Activated naive CD4-positive, alpha-beta T cell treated with anti-CD3 and anti-CD28 coated beads, Interleukin-2, amount 50 U/mL, for 72 hours (primary cell): ENCODE measurements around the gene HEMK1. TPM values are rescaled to one million over a fixed set of nuclear protein-coding genes. Genes with fewer than 3 reads are reported as not detected.

ENCODE experiments used
- ATAC-seq, 2 donors: fragments of 150-1000 bp; cut with Tn5 transposase; 2 replicates each; pipeline ENCODE4 v1.10.0; 2021; ENCODE audit warnings: mild to moderate bottlenecking in 2 of 2, moderate library complexity in 2 of 2
- DNase-seq, 2 donors: peaks; one replicate each; pipeline ENCODE4 v3.0.0; 2021 to 2022; ENCODE audit warnings: low spot score in 2 of 2
- H3K27ac Mint-ChIP-seq, 2 donors: one replicate each; pipeline ENCODE4 v1.8.0; 2022; ENCODE audit warnings: mild to moderate bottlenecking in 2 of 2, mixed read lengths in 2 of 2
- H3K36me3 Mint-ChIP-seq, 2 donors: one replicate each; pipeline ENCODE4 v1.8.0; 2022; ENCODE audit warnings: mixed read lengths in 2 of 2
- H3K9me3 Mint-ChIP-seq, 2 donors: one replicate each; pipeline ENCODE4 v1.8.0; 2022; ENCODE audit warnings: mixed read lengths in 2 of 2
- total RNA-seq, 2 donors: library from RNA; stranded (reverse); gene quantifications; one replicate each; pipeline ENCODE4 v1.2.3, GENCODE V29; 2022

The HEMK1 gene
- total RNA-seq, 2 donors from 2014 or later: 69.7 to 74.6 TPM

DNA sequence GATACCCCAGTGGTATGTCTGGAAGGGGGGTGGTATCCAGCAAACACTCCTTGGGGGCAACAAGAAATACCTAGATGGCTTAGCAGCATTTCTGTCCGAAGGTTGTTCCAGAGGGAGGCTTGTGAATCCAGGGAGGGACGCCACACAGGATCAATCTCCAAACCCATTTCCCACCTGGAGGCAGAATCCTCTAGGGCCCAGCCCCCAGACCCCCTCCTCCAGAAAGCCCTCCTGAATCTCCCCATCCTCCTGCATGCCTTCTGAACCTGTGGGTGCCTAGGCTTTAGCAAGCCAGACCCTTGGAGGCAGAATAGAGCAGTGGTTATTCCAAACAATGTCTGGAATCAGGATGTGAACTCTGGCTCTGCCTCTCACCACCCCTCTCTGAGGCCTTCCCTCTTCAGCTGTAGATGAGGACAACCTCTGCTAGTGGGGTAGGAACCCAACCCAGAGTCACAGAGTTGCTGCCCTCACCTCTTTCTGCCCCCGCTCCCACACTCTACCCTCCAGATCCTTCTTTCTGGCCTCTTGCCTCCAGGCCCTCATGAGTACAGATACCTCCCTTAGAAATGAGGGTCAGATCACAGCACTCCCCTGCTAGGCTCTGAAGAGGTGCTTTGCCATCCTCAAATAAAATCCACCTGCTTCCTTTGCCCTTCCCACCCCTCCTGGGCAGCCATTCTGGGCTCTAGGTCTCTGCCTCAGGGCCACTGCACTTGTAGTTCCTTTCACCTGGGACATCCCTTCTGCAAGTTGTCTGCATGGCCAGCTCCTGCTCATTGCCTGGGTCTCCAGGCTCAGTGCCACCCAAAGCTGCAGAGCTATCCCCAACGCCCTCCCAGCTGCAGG lies 34.2 kb downstream of the HEMK1 start:
- no peak for DNase-seq
- Mint-ChIP-seq H3K9me3 (no peaks in the 10 kb centered on the region), H3K36me3 (peaks cover 59 to 76% of the 10 kb centered on the region in 2 donors), H3K27ac (peak overlapping the region; percentile 98 to 99)
- no peak for ATAC-seq

DNA sequence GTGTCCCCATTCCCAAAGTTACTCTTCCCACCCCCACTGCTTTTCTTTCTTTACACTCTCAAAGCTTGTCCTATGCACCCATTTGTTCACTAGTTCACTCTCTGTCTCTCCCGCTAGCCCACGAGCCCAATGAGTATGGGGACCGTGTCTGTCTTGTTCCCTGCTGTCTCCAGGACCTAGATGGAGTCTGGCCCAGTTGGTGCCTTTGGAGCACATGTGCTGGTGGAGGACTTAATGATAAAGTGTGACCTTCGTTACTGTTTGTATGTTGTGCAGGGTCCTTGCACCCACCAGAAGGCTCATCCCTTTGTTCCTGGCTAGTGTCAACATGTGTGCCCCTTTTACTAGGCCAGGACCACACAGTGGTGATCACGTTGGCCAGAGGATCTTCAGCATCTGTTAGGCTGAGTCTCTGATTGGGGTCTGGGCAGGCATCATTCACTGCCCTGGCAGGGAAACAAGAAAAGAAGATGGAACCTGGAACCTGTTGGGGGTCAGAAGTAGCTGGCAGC lies 34.8 kb downstream of the HEMK1 start:
- Mint-ChIP-seq H3K9me3 (no peaks in the 10 kb centered on the region), H3K36me3 (peaks cover 63 to 76% of the 10 kb centered on the region in 2 donors), H3K27ac (peak overlapping the region; percentile 98 to 99)
- DNase-seq (no peak), ATAC-seq (no peak)

DNA sequence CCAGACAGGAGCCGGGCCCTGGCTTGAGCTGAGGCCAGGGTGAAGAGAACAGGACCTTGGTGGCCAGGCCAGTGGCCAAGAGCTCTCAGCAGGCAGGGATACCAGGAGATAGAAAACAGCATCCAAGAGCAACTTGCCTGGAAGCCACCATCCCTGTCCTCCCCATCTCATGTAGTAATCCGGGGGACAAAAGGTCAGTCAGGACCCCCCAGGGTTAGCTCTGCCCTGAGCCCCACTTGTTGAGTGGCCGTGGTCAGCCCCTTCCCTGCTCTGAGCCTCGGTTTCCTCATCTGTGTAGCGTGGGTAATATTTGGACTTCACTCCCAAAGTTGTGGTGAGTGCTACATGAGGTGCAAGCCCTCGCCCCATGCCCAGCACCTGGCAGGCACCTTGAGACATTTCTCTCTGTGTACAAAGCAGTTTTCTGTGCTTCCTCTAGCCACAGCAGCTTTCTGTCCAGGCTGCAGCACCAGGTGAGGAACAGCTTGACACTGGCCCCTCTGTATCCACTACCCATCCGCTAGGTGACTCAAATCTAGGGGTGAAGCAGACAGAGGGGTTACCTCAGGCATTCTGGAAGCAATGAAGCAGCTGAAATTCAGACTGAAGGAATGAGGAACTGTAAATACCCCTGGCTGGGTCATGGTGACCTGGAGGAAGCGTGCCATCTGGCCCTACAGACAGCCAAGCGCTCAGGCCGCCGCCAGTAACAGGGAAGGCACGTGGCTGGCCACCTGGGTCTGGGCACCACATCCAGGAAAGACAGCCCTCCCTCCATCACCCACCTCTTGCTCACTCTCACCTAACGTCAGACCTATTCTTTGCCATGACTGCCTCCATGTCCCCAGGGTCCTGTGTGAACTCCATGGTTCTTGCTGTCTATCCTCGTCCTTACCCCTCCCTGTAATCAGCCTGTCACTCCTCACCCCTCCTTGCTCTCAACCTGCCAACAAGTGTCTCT lies 35.6 kb downstream of the HEMK1 start:
- peaks cover 68 to 76% of the 10 kb centered on the region in 2 donors for H3K36me3 Mint-ChIP-seq
- peak overlapping the region; percentile 98 to 99 for H3K27ac Mint-ChIP-seq
- no peak for ATAC-seq
- H3K9me3 Mint-ChIP-seq: no peaks in the 10 kb centered on the region
- no peak for DNase-seq

DNA sequence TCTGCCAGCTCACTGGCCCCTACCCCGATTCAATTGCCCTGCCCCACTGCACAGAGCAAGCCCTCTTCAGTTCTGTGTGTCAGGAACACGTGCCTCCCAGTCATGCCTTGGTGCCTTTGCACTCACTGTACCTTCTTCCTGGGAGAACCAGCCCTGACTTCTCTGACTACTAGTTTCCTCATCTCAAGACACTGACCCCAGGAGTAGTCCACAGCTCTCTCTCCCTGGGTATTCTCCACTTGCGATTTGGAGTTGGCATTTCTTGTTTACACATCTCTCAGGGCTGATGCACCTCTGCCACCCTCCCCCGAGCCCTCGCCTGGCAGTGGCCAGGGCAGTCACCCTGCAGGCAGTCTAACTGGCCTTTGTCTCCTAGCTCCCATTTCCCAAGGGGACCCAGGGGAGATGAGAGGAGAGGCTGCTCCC lies 36.6 kb downstream of the HEMK1 start:
- ATAC-seq (no peak), DNase-seq (no peak)
- Mint-ChIP-seq H3K27ac (peak overlapping the region; percentile 98 to 99), H3K9me3 (no peaks in the 10 kb centered on the region), H3K36me3 (peaks cover 74 to 82% of the 10 kb centered on the region in 2 donors)

DNA sequence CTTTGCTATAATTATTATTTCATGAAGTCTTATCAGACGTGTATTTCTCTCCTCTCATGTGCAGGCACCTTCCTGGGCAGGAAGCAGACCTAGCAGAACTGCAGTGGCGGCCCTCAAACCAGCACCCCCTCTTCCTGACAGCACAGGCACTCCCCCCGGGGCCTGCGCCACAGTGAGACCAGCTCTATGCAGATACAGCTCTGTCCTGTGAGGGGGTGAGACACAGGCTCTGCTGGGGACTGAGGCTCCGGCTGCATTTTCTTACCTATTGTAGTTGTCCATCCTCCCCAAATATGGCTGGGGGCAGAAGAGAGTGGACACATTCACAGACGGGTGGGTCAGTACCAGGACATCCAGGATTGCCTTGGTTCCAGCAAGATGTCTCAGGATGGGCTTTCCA lies 37.3 kb downstream of the HEMK1 start:
- no peak for ATAC-seq
- H3K9me3 Mint-ChIP-seq: no peaks in the 10 kb centered on the region
- DNase-seq: peak in 1 of 2 donors; percentile 53
- H3K27ac Mint-ChIP-seq: peak overlapping the region; percentile 98 to 99
- peaks cover 80 to 85% of the 10 kb centered on the region in 2 donors for H3K36me3 Mint-ChIP-seq

DNA sequence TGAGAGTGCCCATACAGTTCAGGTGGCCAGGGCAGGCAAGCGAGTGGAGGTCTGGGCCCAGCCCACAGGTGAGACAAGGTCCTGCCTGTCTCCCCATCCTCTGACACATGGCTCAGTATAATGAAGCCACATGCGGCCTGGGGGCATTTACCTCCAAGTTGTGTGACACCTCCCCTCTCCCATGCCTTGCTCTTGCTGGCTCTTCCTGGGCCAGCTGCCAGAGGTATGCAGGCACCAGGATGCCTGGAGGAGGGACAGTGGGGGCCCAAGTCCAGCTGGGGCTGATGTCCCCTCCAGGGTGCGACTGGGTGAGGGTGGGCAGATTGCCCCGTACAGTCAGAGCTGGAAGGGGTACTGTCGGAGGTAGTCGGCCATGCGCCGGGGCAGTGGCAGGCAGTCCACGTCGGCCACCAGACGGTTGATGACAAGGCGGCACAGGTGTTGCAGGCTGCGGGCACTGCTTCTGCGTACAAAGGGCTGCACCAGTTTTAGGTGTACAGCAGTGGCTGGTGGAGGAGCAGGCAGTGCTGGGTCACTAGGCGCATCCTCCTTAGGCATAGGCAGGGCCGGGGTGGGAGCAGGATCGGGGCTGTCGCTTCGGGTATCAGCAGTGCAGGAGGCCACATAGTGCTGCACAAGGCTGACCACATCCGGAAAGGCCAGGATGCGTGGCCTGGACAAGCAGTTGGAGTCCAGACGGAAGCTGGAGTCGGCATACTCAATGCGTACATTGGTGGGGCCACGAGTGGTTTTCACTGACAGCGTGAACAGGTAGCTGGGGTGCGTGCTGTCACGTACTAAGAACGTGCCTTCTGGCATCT lies 38.2 kb downstream of the HEMK1 start:
- peaks cover 89 to 92% of the 10 kb centered on the region in 2 donors for H3K36me3 Mint-ChIP-seq
- DNase-seq: peak in 1 of 2 donors; percentile 71

DNA sequence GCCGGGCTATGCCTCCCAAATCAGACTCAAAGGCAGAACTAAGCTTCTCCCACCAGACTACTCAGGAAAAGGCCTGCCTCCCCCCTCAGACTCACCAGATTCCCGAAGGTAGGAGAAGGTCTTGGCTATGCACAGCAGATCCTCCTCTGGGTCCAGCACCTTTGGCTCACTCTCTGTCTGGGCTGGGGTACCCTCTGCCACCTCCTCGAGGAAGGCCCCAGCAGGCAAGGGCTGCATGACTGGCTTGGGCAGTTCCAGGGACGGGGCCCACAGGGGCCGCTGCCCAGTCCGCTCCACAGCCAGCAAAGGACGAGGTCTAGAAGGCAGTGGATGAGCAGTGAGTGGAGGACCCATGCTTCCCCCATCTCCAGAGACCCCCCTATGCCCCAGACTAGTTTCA lies 39.0 kb downstream of the HEMK1 start:
- Mint-ChIP-seq H3K36me3 (peaks cover 90 to 93% of the 10 kb centered on the region in 2 donors), H3K9me3 (no peaks in the 10 kb centered on the region), H3K27ac (peak overlapping the region; percentile 98 to 99)
- no peak for ATAC-seq
- DNase-seq: no peak

More for the DNA sequence above, 38.2 kb downstream of the HEMK1 start:
- Mint-ChIP-seq H3K27ac (peak overlapping the region; percentile 98 to 99), H3K9me3 (no peaks in the 10 kb centered on the region)
- no peak for ATAC-seq

DNA sequence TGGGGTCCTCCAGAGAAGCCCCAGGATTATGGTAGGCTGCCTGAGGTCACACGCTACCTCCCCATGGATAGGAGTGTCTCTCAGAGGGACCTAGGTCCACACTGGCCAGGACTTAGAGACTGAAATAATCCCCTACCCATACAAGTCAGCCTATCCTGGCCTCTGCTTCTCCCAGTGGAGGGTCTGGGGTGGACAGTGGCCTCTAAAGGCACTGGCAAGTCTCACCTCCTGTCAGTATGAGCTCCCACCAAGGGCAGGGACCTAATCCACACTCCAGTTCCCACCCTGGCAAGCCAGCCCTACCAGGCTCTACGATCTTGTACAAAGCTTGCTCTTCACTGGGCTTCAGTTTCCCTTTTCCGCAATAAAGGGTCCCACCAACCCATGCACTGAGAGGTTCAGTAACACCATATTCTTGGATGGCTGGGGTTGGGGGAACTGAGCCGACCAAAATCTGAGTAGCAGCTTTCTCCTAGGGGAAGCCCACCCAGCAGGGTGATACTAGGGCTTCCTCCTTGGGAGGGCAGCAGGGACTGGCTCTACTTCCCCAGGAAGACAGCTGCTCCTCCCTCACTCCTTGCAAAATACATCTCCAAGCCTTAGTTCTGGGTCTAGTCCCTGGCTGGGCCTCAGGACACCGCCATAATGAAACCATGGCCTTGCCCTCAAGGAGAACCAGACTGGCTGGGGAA lies 39.9 kb downstream of the HEMK1 start:
- ATAC-seq: no peak

DNA sequence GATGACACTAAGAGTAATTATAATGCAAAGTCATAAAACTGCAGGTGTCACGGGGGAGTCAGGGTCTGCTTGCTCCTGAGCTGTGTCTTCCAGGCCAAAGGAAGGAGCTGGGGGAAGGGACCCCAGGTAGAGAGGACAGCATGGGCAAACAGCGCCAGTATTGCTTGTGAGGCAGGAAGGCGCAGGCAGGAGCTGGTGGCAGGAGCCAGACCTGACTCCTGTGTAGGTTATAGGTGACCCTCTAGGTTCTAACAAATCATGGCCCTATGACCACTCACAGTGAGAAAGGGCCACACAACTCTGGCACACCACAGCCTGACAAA lies 40.4 kb downstream of the HEMK1 start:
- no peaks in the 10 kb centered on the region for H3K9me3 Mint-ChIP-seq
- DNase-seq (no peak), ATAC-seq (no peak)
- peaks cover 85 to 91% of the 10 kb centered on the region in 2 donors for H3K36me3 Mint-ChIP-seq
- H3K27ac Mint-ChIP-seq: peak overlapping the region; percentile 98 to 99

More for the DNA sequence above, 39.9 kb downstream of the HEMK1 start:
- Mint-ChIP-seq H3K27ac (peak overlapping the region; percentile 98 to 99), H3K36me3 (peaks cover 90 to 95% of the 10 kb centered on the region in 2 donors), H3K9me3 (no peaks in the 10 kb centered on the region)
- DNase-seq: no peak

DNA sequence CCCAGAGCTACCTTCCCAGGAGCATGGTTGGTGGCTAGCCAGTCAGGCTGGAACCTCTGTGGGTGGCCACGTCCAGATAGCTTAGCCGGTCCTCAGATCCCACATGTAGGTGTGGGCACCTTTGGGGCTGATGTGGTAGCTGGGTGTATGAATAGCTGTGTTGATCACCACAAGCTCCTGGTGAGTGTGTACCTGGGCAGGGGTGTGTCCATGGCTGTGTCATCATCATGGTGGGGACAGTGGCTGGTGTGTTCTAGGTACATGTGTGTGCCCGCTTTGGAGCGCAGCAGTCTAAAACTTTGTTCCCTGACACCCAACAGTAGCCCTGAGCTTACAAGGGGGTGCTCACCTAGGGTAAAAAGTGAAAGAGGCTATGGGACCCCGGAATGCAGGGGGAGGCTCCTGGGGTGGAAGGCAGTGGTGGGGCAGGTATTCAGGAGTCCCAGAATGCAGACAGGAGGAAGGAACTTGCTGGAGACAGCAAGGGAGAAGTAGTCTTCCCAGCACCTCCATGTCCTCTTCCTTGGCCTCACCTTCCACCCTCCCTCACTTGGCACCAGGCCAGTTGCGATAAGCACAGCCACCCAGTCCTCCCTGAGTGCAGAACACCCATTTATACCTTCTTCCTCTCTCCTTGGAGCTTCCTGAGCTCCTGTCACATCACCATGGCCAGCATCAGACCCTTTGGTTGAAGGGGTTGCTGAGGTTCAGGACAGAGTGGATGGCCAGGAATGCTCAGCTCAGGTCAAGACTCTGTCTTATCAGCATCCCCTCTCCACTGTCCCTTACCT lies 41.1 kb downstream of the HEMK1 start:
- DNase-seq: no peak

DNA sequence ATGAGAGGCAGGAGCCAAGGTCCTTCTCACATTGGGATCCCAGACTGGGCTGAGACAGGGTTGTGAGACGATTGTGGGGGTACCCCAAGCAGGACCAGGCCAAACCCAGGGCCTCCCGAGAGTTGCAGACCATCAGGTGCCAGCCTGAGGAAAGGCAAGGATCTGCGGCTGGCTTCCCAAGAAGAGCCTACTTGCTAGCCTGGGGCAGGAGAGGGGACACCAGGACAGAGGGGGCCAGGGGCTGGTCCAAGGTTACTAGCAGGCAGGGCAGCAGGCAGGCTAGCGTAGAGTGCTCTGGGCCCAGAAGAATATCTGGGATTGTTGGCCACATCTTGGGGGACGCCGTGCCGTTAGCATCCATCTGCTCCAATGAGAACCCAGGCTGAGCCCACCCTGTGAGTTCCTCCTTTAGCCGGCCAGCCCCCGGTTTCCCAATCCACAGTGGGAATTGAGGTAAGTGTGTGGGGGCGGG lies 41.7 kb downstream of the HEMK1 start:
- no peak for ATAC-seq
- DNase-seq: no peak
- H3K36me3 Mint-ChIP-seq: peaks cover 72 to 79% of the 10 kb centered on the region in 2 donors
- H3K27ac Mint-ChIP-seq: peak overlapping the region; percentile 98 to 99
- H3K9me3 Mint-ChIP-seq: no peaks in the 10 kb centered on the region

More for the DNA sequence above, 41.1 kb downstream of the HEMK1 start:
- no peaks in the 10 kb centered on the region for H3K9me3 Mint-ChIP-seq
- peaks cover 79 to 85% of the 10 kb centered on the region in 2 donors for H3K36me3 Mint-ChIP-seq
- H3K27ac Mint-ChIP-seq: peak overlapping the region; percentile 98 to 99
- ATAC-seq: peak in 1 of 2 donors; percentile 6

DNA sequence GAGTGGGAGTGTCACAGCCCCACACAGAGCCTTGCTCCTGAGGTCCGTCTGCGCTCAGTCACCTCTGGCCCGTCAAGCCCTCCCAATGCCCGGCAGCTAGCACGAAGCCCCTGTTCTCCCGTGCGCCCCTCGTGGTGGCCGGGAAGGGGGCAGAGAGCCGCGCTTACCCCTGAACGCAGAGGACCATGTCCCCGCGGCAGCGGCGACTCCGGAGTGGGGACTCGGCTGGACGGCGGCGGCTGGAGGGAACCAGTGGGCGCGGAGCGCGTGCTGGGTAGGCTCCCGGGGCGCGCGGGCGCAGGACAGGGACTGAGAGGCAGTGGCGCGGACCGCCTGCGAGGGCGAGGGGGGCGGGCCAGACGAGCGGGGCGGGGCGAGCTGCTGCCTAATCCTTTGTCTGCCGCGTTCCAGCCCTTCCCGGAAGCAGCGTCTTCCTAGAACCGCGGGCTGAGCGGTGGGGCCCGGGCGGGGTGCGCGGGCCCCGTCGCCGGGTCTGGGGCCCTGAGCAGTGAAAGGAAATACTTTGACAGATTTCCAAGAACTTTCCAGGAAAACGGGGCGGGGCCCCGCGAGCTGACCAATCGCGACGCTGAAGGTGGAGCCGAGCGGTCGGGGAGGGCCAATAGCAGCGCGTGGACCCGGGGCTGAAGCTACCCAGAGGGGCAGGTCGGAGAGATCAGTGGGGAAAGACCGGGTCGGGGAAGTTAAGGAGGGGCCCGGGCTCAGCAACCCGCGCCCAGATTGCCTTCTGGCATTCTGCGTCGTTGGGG lies 42.3 kb downstream of the HEMK1 start, which contains the start of gene CISH:
Gene CISH (minus strand): TSS at position 311 of the 770 bp plus-strand sequence. CDS start 124 bp downstream, at position 187.
- Mint-ChIP-seq H3K27ac (peak within 1 kb of the TSS; percentile 98 to 99), H3K9me3 (no peaks in the 10 kb centered on the region), H3K36me3 (peaks cover 66 to 78% of the 10 kb centered on the region in 2 donors)
- ATAC-seq: peak; percentile 77 to 80
- DNase-seq: peak; percentile 98 to 99

DNA sequence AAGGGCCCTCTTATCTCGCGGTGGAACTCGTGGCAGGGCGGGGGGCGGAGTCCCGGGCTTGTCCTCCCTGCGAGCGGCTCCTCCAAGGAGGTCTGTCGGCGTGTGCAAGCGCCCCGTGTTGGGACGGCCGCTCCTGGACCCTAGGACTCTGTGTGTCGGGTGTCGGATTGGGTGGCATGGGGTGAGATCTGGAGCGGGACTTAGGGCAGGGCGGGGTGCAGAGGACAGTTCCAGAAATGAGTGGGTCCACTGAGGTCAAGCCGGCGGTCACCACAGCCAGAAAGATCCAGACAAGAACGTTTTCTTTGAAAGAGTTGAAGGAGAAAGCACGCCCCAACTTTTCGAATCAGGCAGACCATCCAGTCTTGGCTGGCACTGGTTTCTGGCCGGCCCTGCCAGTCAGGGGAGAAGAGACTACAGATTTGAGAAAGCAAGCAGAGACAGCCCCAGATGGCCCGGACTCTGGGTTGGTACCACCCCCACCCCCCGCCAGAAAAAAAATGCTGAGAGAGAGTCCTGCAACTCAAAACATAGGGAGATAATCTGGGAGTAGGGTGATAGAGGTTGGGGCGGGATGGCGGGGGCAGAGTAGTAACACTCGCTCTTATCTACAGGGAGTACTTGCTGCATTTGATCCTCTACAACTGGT lies 43.0 kb downstream of the HEMK1 start:
- peak overlapping the region; percentile 98 to 99 for H3K27ac Mint-ChIP-seq
- ATAC-seq: no peak
- DNase-seq: no peak
- H3K9me3 Mint-ChIP-seq: no peaks in the 10 kb centered on the region
- H3K36me3 Mint-ChIP-seq: peaks cover 59 to 71% of the 10 kb centered on the region in 2 donors
